Measurements from ENCODE around the gene XBP1. TPM values are rescaled to one million over a fixed set of nuclear protein-coding genes. Genes with fewer than 3 reads are reported as not detected.

The XBP1 gene
- total and polyA plus RNA-seq, 2 of the 13 experiments (the other 11 are each of a cell fraction or from before 2014, with no cell fraction given): 416 to 427 TPM

DNA sequence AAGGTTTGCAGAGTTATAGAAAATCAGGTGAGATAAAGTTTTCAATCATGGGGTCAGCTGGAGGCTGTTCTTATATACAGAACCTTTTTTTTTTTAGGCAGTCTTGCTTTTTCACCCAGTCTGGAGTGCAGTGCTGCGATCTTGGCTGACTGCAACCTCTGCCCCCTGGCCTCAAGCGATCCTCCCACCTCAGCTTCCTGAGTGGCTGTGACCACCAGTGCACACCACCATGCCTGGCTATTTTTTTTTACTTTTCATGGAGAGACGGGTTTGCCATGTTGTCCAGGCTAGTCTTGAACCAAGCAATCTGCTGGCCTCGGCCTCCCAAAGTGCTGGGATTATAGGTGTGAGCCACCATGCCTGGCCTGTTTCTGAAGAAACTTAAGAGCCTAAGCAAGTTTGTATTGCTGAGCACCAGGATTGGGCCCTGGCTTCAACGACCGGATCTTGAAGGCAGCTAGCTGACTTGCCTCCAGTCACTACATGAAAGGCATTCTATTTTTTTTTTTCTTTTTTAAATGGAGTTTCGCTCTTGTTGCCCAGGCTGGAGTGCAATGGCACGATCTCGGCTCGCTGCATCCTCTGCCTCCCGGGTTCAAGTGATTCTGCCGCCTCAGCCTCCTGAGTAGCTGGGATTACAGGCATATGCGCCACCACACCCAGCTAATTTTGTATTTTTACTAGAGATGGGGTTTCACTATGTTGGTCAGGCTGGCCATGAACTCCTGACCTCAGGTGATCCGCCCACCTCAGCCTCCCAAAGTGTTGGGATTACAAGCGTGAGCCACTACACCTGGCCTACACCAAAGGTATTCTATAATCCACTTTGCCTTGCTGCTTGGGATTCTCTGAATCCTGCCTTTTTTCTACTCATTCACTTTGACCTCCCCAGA lies 7.6 kb downstream of the XBP1 start (continued):
- TF ChIP-seq, protein P1, sequence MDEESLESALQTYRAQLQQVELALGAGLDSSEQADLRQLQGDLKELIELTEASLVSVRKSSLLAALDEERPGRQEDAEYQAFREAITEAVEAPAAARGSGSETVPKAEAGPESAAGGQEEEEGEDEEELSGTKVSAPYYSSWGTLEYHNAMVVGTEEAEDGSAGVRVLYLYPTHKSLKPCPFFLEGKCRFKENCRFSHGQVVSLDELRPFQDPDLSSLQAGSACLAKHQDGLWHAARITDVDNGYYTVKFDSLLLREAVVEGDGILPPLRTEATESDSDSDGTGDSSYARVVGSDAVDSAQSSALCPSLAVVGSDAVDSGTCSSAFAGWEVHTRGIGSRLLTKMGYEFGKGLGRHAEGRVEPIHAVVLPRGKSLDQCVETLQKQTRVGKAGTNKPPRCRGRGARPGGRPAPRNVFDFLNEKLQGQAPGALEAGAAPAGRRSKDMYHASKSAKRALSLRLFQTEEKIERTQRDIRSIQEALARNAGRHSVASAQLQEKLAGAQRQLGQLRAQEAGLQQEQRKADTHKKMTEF (CRISPR knock-in tag; IDR thresholded peaks at IDR 0.05): peak; percentile 16; the same call in 1 of the 2 replicates
- TF ChIP-seq ZNF619 (CRISPR knock-in tag; IDR thresholded peaks at IDR 0.05): no peak
- TF ChIP-seq RFXAP (CRISPR knock-in tag; IDR thresholded peaks at IDR 0.05; ENCODE audit: borderline replicate concordance): 0 out of 2 replicates have a peak, but pooled peaks have one; percentile 29
- TF ChIP-seq ZNF678 (CRISPR knock-in tag; IDR thresholded peaks at IDR 0.05): no peak
- no peak for TF ChIP-seq ZFP36 (IDR thresholded peaks at IDR 0.05; ENCODE audit: borderline replicate concordance, low read depth, low read length, partially characterized antibody)
- TF ChIP-seq MIER2 (CRISPR knock-in tag; IDR thresholded peaks at IDR 0.05): no peak
- TF ChIP-seq, protein P2, sequence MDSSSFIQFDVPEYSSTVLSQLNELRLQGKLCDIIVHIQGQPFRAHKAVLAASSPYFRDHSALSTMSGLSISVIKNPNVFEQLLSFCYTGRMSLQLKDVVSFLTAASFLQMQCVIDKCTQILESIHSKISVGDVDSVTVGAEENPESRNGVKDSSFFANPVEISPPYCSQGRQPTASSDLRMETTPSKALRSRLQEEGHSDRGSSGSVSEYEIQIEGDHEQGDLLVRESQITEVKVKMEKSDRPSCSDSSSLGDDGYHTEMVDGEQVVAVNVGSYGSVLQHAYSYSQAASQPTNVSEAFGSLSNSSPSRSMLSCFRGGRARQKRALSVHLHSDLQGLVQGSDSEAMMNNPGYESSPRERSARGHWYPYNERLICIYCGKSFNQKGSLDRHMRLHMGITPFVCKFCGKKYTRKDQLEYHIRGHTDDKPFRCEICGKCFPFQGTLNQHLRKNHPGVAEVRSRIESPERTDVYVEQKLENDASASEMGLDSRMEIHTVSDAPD (CRISPR knock-in tag; IDR thresholded peaks at IDR 0.05): no peak
- TF ChIP-seq ZNF510 (CRISPR knock-in tag; IDR thresholded peaks at IDR 0.05; ENCODE audit: low read depth): no peak
- TF ChIP-seq GABPA (IDR thresholded peaks at IDR 0.05; ENCODE audit: low read depth, low read length): no peak
- peak; percentile 22; the same call in 1 of the 2 replicates for TF ChIP-seq GABPA (CRISPR knock-in tag; IDR thresholded peaks at IDR 0.05; ENCODE audit: low read depth)
- TF ChIP-seq ZBTB8A (CRISPR knock-in tag; IDR thresholded peaks at IDR 0.05; ENCODE audit: borderline replicate concordance, low read depth): no peak
- TF ChIP-seq, protein P3, sequence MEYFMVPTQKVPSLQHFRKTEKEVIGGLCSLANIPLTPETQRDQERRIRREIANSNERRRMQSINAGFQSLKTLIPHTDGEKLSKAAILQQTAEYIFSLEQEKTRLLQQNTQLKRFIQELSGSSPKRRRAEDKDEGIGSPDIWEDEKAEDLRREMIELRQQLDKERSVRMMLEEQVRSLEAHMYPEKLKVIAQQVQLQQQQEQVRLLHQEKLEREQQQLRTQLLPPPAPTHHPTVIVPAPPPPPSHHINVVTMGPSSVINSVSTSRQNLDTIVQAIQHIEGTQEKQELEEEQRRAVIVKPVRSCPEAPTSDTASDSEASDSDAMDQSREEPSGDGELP (IDR thresholded peaks at IDR 0.05; ENCODE audit: borderline replicate concordance, low read depth): no peak
- TF ChIP-seq, protein P4, sequence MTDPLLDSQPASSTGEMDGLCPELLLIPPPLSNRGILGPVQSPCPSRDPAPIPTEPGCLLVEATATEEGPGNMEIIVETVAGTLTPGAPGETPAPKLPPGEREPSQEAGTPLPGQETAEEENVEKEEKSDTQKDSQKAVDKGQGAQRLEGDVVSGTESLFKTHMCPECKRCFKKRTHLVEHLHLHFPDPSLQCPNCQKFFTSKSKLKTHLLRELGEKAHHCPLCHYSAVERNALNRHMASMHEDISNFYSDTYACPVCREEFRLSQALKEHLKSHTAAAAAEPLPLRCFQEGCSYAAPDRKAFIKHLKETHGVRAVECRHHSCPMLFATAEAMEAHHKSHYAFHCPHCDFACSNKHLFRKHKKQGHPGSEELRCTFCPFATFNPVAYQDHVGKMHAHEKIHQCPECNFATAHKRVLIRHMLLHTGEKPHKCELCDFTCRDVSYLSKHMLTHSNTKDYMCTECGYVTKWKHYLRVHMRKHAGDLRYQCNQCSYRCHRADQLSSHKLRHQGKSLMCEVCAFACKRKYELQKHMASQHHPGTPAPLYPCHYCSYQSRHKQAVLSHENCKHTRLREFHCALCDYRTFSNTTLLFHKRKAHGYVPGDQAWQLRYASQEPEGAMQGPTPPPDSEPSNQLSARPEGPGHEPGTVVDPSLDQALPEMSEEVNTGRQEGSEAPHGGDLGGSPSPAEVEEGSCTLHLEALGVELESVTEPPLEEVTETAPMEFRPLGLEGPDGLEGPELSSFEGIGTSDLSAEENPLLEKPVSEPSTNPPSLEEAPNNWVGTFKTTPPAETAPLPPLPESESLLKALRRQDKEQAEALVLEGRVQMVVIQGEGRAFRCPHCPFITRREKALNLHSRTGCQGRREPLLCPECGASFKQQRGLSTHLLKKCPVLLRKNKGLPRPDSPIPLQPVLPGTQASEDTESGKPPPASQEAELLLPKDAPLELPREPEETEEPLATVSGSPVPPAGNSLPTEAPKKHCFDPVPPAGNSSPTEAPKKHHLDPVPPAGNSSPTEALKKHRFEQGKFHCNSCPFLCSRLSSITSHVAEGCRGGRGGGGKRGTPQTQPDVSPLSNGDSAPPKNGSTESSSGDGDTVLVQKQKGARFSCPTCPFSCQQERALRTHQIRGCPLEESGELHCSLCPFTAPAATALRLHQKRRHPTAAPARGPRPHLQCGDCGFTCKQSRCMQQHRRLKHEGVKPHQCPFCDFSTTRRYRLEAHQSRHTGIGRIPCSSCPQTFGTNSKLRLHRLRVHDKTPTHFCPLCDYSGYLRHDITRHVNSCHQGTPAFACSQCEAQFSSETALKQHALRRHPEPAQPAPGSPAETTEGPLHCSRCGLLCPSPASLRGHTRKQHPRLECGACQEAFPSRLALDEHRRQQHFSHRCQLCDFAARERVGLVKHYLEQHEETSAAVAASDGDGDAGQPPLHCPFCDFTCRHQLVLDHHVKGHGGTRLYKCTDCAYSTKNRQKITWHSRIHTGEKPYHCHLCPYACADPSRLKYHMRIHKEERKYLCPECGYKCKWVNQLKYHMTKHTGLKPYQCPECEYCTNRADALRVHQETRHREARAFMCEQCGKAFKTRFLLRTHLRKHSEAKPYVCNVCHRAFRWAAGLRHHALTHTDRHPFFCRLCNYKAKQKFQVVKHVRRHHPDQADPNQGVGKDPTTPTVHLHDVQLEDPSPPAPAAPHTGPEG (CRISPR knock-in tag; IDR thresholded peaks at IDR 0.05): no peak
- TF ChIP-seq HES4 (CRISPR knock-in tag; IDR thresholded peaks at IDR 0.05; ENCODE audit: borderline replicate concordance): no peak
- no peak for TF ChIP-seq CEBPB (IDR thresholded peaks at IDR 0.05; ENCODE audit: borderline replicate concordance, low read depth, low read length)
- TF ChIP-seq TCF12 (IDR thresholded peaks at IDR 0.05): no peak
- no peak for TF ChIP-seq TCF12 (CRISPR knock-in tag; IDR thresholded peaks at IDR 0.05)

Measured in HepG2 (cell line).